GM23338 (cell line): ENCODE measurements around the gene MICALL2. TPM values are rescaled to one million over a fixed set of nuclear protein-coding genes. Genes with fewer than 3 reads are reported as not detected.

Source experiments
- ATAC-seq: fragments of 200-7000 bp; cut with Tn5 transposase; 3 replicates; pipeline ENCODE4 v1.9.1; 2020
- DNase-seq: peaks from one replicate; pipeline ENCODE4 v3.0.0-alpha.2; 2015; ENCODE audit warnings: low spot score
- H2AFZ ChIP-seq: fragments of 200-600 bp; sonication (generic); 2 replicates; pipeline ENCODE4 v1.8.0; 2016; ENCODE audit warnings: antibody characterized with exemption, mild to moderate bottlenecking, moderate library complexity
- H3F3A ChIP-seq: fragments of 200-600 bp; sonication (generic); replicated peaks from 2 replicates; pipeline ENCODE4 v1.8.0; 2017; ENCODE audit warnings: antibody characterized with exemption, mixed run types, low read depth
- H3K27ac ChIP-seq: fragments of 200-600 bp; sonication (generic); 2 replicates; pipeline ENCODE4 v1.6.1; 2016; ENCODE audit warnings: low read depth
- H3K27me3 ChIP-seq: fragments of 200-600 bp; sonication (generic); 2 replicates; pipeline ENCODE4 v1.8.0; 2016; ENCODE audit warnings: mild to moderate bottlenecking, mixed run types, moderate library complexity; ENCODE audit not compliant: insufficient read depth
- H3K36me3 ChIP-seq: fragments of 200-600 bp; sonication (generic); 2 replicates; pipeline ENCODE4 v1.8.0; 2016; ENCODE audit warnings: mild to moderate bottlenecking; ENCODE audit not compliant: insufficient read depth
- H3K4me1 ChIP-seq: fragments of 200-600 bp; sonication (generic); 2 replicates; pipeline ENCODE4 v1.8.0; 2016; ENCODE audit warnings: mild to moderate bottlenecking, moderate library complexity; ENCODE audit not compliant: insufficient read depth
- H3K4me2 ChIP-seq: fragments of 200-600 bp; sonication (generic); 2 replicates; pipeline ENCODE4 v1.7.1; 2017; ENCODE audit warnings: mixed run types
- H3K4me3 ChIP-seq: fragments of 200-600 bp; sonication (generic); 2 replicates; pipeline ENCODE4 v1.6.1; 2016; ENCODE audit warnings: mixed run types
- H3K79me2 ChIP-seq: fragments of 200-600 bp; sonication (generic); replicated peaks from 2 replicates; pipeline ENCODE4 v1.8.0; 2017; ENCODE audit warnings: mild to moderate bottlenecking; ENCODE audit not compliant: insufficient read depth
- H3K9me2 ChIP-seq: fragments of 200-600 bp; sonication (generic); 2 replicates; pipeline ENCODE4 v1.8.0; 2017; ENCODE audit not compliant: insufficient read depth
- H4K20me1 ChIP-seq: fragments of 200-600 bp; sonication (generic); replicated peaks from 2 replicates; pipeline ENCODE4 v1.8.0; 2017; ENCODE audit warnings: mild to moderate bottlenecking; ENCODE audit not compliant: insufficient read depth
- H3K27ac Mint-ChIP-seq: 2 replicates; pipeline ENCODE4 v1.8.0; 2020; ENCODE audit warnings: inconsistent platforms, mild to moderate bottlenecking, moderate library complexity, mixed read lengths
- H3K27me3 Mint-ChIP-seq: 3 replicates; pipeline ENCODE4 v1.8.0; 2022; ENCODE audit warnings: low read depth, mild to moderate bottlenecking, moderate library complexity, mixed read lengths, inconsistent platforms; ENCODE audit not compliant: insufficient read depth, poor library complexity
- H3K36me3 Mint-ChIP-seq: 3 replicates; pipeline ENCODE4 v1.8.0; 2021; ENCODE audit warnings: low read depth, mild to moderate bottlenecking, inconsistent platforms, moderate library complexity, mixed read lengths
- H3K4me1 Mint-ChIP-seq: 3 replicates; pipeline ENCODE4 v1.8.0; 2020; ENCODE audit warnings: mild to moderate bottlenecking, inconsistent platforms, mixed read lengths
- H3K4me3 Mint-ChIP-seq: 3 replicates; pipeline ENCODE4 v1.8.0; 2021; ENCODE audit warnings: moderate library complexity, mild to moderate bottlenecking, inconsistent platforms, mixed read lengths
- H3K9me3 Mint-ChIP-seq: 3 replicates; pipeline ENCODE4 v1.8.0; 2020; ENCODE audit warnings: moderate library complexity, mild to moderate bottlenecking, inconsistent platforms, mixed read lengths
- CREB1 ChIP-seq: fragments of 250-450 bp; sonication (Bioruptor Pico); IDR thresholded peaks from 2 replicates; pipeline ENCODE4 v1.5.0; 2020; ENCODE audit warnings: low read depth, mild to moderate bottlenecking, moderate library complexity
- CTCF ChIP-seq, 2 experiments: fragments of 200-600 bp in 1 of 2; sonication (generic) in 1 of 2; conservative IDR thresholded peaks; 2 replicates each; pipeline versions ENCODE4 v1.5.1 to v1.6.1; 2016 to 2017; ENCODE audit warnings: antibody characterized with exemption in 2 of 2, low read depth in 2 of 2, mild to moderate bottlenecking in 2 of 2, moderate library complexity in 1 of 2
- ETS1 ChIP-seq: IDR thresholded peaks from 2 replicates; pipeline ENCODE4 v1.6.1; 2016; ENCODE audit warnings: antibody characterized with exemption
- EZH2 ChIP-seq: fragments of 200-600 bp; sonication (generic); IDR thresholded peaks from one replicate; pipeline ENCODE4 v1.8.0; 2017; ENCODE audit warnings: antibody characterized with exemption, mild to moderate bottlenecking, low read depth; ENCODE audit not compliant: unreplicated experiment
- EZH2phosphoT487 ChIP-seq: fragments of 200-600 bp; sonication (generic); IDR thresholded peaks from one replicate; pipeline ENCODE4 v1.8.1; 2018; ENCODE audit warnings: antibody characterized with exemption; ENCODE audit not compliant: unreplicated experiment
- JUNB ChIP-seq: IDR thresholded peaks from one replicate; pipeline ENCODE4 v1.6.1; 2016; ENCODE audit warnings: antibody characterized with exemption; ENCODE audit not compliant: unreplicated experiment
- NANOG ChIP-seq: IDR thresholded peaks from 2 replicates; pipeline ENCODE4 v1.6.1; 2016; ENCODE audit warnings: antibody characterized with exemption, borderline replicate concordance
- POLR2AphosphoS5 ChIP-seq: IDR thresholded peaks from 2 replicates; pipeline ENCODE4 v1.6.1; 2016; ENCODE audit warnings: antibody characterized with exemption, low read depth
- REST ChIP-seq: IDR thresholded peaks from one replicate; pipeline ENCODE4 v1.6.1; 2018; ENCODE audit warnings: antibody characterized with exemption; ENCODE audit not compliant: unreplicated experiment
- STAT1 ChIP-seq: IDR thresholded peaks from one replicate; pipeline ENCODE4 v1.6.1; 2016; ENCODE audit warnings: antibody characterized with exemption; ENCODE audit not compliant: unreplicated experiment
- ZNF114 ChIP-seq: fragments of 250-450 bp; sonication (Bioruptor Pico); IDR thresholded peaks from 2 replicates; pipeline ENCODE4 v1.5.0; 2020; ENCODE audit warnings: mild to moderate bottlenecking, moderate library complexity
- ZNF331 ChIP-seq: fragments of 250-450 bp; sonication (Bioruptor Pico); IDR thresholded peaks from 2 replicates; pipeline ENCODE4 v1.5.0; 2020; ENCODE audit warnings: low read depth, mild to moderate bottlenecking, moderate library complexity
- ZNF462 ChIP-seq: fragments of 250-450 bp; sonication (Bioruptor Pico); IDR thresholded peaks from 2 replicates; pipeline ENCODE4 v1.5.0; 2020; ENCODE audit warnings: mild to moderate bottlenecking, moderate library complexity
- polyA plus RNA-seq: library from polyadenylated mRNA; unstranded; fragments of >200 nt; fragmentation: Nextera tagmentation; extraction: Ambion mirVana; gene quantifications from 2 replicates; pipeline ENCODE4 v1.2.1, GENCODE V29; 2016
- total RNA-seq: library from RNA; depleted of rRNA; stranded (reverse); fragments of >200 nt; shearing (Covaris generic); gene quantifications from 2 replicates; pipeline ENCODE4 v1.2.3, GENCODE V29; 2014

Gene MICALL2
- total and polyA plus RNA-seq, 2 experiments from 2014 or later, result 7.0 to 13.0 TPM

GRCh38 chr7:1410992-1411391 lies 48.3 kb downstream of the MICALL2 start:
- H3K36me3 Mint-ChIP-seq, result no peaks in the 10 kb centered on the region

More at GRCh38 chr7:1410992-1411391, 48.3 kb downstream of the MICALL2 start:
- H2AFZ ChIP-seq, result no peak overlapping the region
- no peak overlapping the region for H3K27ac ChIP-seq
- TF ChIP-seq ETS1 (no peak), CTCF (conservative IDR thresholded peaks at IDR 0.05; ENCODE audit: low read depth in 2 of 2) (no peak), ZNF114 (CRISPR knock-in tag) (no peak), EZH2phosphoT487 (no peak), CREB1 (CRISPR knock-in tag) (no peak), REST (no peak), EZH2 (no peak), JUNB (no peak), POLR2AphosphoS5 (no peak), NANOG (no peak), ZNF462 (no peak), ZNF331 (CRISPR knock-in tag) (no peak), STAT1 (no peak)
- no peaks in the 10 kb centered on the region for H3K27me3 ChIP-seq
- H3K4me1 ChIP-seq, result no peaks in the 10 kb centered on the region
- no peaks in the 10 kb centered on the region for H3K9me3 Mint-ChIP-seq
- no peak overlapping the region for H3K4me3 Mint-ChIP-seq
- H3F3A ChIP-seq, result no peaks in the 10 kb centered on the region
- no peaks in the 10 kb centered on the region for H3K9me2 ChIP-seq
- H4K20me1 ChIP-seq, result no peaks in the 10 kb centered on the region
- H3K4me1 Mint-ChIP-seq, result no peaks in the 10 kb centered on the region; the same call in 1 of the 3 replicates
- H3K27ac Mint-ChIP-seq, result no peak overlapping the region
- no peak overlapping the region for H3K4me3 ChIP-seq
- no peak for ATAC-seq
- H3K4me2 ChIP-seq, result no peak overlapping the region
- peaks cover 11% of the 10 kb centered on the region for H3K27me3 Mint-ChIP-seq
- no peak for DNase-seq
- H3K36me3 ChIP-seq, result no peaks in the 10 kb centered on the region
- no peaks in the 10 kb centered on the region for H3K79me2 ChIP-seq
